ENCODE measurements around the gene ARRDC1. TPM values are rescaled to one million over a fixed set of nuclear protein-coding genes. Genes with fewer than 3 reads are reported as not detected.

Gene ARRDC1
- total RNA-seq, 2 experiments from 2014 or later = 29.0 TPM

DNA sequence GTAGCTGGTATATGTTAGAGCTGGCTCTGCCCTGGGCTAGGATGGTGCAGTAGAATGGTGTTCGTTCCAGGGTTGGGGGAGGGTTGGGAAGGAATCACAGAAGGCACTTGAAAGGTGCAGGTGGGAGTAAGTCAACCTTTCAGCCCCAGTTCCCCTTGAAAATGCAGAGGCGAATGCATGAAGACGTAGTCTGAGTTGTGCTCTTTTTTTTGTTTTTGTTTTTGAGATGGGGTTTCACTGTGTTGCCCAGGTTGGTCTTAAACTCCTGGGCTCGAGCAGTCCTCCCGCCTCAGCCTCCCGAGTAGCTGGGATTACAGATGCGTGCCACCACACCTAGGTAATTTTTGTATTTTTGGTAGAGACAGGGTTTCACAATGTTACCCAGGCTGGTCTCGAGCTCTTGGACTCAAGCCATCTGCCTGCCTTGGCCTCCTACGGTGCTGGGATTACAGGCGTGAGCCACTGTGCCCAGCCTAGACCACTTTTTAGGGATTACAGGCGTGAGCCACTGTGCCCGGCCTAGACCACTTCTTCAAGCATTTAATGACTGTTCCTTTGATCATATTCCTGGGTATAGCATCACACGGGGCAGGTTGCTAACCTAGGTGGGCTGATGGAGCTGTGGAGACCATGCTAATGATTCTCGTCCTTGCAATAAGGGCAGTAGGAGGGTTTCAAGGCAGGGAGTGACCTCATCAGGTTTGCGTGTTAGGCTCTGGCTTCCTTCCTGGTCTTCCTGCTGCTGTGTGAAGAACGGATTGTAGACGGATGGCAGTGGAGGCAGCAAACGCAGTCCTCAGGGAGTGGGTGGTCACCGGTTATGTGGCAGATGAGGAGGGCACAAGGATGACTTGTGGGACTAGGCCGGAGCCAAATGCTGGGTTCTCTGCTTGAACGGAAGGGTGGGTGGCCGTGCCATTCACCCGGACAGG, 27.0 kb downstream of the ARRDC1 start:
- H3K9me3 Mint-ChIP-seq = no peaks in the 10 kb centered on the region
- intact Hi-C loops (cut with micrococcal nuclease) = no loop called here
- ChIA-PET POLR2A (no interaction called here), CTCF (interaction anchor here (1.6 kb wide), 1 partner anchor 12 kb away, joined by 3 read pairs; no protein-coding TSS in a partner anchor)
- peaks cover 51% of the 10 kb centered on the region for H3K4me1 Mint-ChIP-seq (ENCODE audit: low read depth)
- H3K27ac Mint-ChIP-seq = no peak overlapping the region
- DNase-seq (no peak), ATAC-seq (no peak)
- TF ChIP-seq, protein P1, sequence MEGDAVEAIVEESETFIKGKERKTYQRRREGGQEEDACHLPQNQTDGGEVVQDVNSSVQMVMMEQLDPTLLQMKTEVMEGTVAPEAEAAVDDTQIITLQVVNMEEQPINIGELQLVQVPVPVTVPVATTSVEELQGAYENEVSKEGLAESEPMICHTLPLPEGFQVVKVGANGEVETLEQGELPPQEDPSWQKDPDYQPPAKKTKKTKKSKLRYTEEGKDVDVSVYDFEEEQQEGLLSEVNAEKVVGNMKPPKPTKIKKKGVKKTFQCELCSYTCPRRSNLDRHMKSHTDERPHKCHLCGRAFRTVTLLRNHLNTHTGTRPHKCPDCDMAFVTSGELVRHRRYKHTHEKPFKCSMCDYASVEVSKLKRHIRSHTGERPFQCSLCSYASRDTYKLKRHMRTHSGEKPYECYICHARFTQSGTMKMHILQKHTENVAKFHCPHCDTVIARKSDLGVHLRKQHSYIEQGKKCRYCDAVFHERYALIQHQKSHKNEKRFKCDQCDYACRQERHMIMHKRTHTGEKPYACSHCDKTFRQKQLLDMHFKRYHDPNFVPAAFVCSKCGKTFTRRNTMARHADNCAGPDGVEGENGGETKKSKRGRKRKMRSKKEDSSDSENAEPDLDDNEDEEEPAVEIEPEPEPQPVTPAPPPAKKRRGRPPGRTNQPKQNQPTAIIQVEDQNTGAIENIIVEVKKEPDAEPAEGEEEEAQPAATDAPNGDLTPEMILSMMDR (IDR thresholded peaks at IDR 0.05) = no peak
- H3K4me3 Mint-ChIP-seq = no peak overlapping the region
- H3K27me3 Mint-ChIP-seq = no peaks in the 10 kb centered on the region
- H3K36me3 Mint-ChIP-seq (ENCODE audit: low read depth) = peaks cover 16% of the 10 kb centered on the region

DNA sequence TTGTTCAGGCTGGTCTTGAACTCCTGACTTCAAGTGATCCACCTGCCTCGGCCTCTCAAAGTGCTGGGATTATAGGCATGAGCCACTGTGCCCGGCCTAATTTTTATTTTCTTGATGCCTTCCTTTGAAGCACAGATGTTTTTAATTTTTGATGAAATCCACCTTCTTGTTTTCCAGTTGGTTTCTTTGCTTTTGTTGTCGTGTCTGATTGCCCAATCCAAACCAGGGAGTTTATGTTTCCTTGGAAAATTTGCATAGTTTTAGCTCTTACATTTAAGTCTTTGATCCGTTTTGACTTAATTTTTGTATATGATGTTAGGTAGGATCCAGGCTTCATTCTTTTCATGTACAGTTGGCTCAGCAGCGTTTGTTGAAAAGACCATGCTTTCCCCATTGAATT, 28.5 kb downstream of the ARRDC1 start:
- DNase-seq (no peak), ATAC-seq (no peak)
- no peaks in the 10 kb centered on the region for H3K27me3 Mint-ChIP-seq
- intact Hi-C loops (cut with micrococcal nuclease) = no loop called here
- H3K36me3 Mint-ChIP-seq (ENCODE audit: low read depth) = peaks cover 15% of the 10 kb centered on the region
- TF ChIP-seq, protein P1 (IDR thresholded peaks at IDR 0.05) = no peak
- peaks cover 42% of the 10 kb centered on the region for H3K4me1 Mint-ChIP-seq (ENCODE audit: low read depth)
- no peaks in the 10 kb centered on the region for H3K9me3 Mint-ChIP-seq
- POLR2A ChIA-PET = no interaction called here
- CTCF ChIA-PET = interaction anchor here (1.6 kb wide), 1 partner anchor 14 kb away, joined by 3 read pairs; no protein-coding TSS in a partner anchor
- H3K4me3 Mint-ChIP-seq = no peak overlapping the region
- no peak overlapping the region for H3K27ac Mint-ChIP-seq

DNA sequence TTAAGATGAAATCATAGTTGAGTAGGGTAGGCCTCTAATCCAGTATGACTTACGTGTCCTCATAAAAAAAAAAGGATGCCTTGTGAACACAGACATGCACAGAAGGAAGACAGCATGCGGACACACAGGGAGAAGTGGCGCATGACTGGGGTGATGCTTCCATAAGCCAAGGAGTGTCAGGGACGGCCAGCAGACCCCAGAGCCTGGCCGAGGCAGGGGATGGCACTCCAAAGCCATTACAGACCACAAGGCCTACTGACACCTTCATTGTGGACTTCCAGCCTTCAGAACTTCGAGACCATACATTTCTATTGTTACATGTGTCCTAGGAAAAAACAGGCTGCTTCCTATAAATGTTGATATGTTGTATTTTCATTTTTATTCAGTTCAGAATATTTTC, 33.2 kb downstream of the ARRDC1 start:
- TF ChIP-seq, protein P1 (IDR thresholded peaks at IDR 0.05) = no peak
- no peaks in the 10 kb centered on the region for H3K9me3 Mint-ChIP-seq
- H3K36me3 Mint-ChIP-seq (ENCODE audit: low read depth) = peaks cover 28% of the 10 kb centered on the region
- H3K4me3 Mint-ChIP-seq = peak overlapping the region; percentile 74
- intact Hi-C loops (cut with micrococcal nuclease) = no loop called here
- no peak for ATAC-seq
- POLR2A ChIA-PET = interaction anchor here (1.4 kb wide), 1 partner anchor 9 kb away, joined by 5 read pairs; no protein-coding TSS in a partner anchor
- no peak for DNase-seq
- peak overlapping the region; percentile 86 for H3K27ac Mint-ChIP-seq
- no peaks in the 10 kb centered on the region for H3K27me3 Mint-ChIP-seq
- peaks cover 34% of the 10 kb centered on the region for H3K4me1 Mint-ChIP-seq (ENCODE audit: low read depth)
- CTCF ChIA-PET = no interaction called here

DNA sequence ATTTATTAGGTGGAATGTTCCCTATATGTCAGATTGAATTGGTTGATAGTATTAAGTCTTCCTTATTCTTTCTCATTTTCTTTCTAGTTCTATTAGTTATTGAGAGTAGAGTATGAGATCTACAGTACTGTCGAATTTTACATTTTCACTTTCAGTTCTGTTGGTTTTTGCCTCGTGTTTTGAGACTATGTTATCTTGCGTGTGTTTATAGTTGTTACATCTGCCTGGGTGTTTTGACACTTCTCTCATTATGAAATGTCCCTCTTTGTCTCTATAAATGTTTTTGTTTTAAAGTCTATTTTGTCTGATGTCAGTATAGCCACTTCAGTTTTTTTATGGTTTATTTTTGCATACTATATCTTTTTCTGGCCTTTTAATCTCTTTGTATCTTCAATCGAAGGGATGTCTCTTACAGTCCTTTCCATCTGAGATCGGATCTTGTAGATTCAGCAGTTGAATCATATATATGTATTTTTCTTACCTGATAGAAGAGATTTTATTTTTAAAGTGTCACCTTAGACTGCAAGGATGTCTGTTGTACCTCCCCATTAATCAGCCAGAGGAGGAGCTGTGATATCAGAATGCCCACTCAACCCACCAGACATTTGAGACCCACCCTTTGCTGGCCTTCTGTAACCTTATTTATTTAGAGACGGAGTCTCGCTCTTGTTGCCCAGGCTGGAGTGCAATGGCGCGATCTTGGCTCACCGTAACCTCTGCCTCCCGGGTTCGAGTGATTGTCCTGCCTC, 34.0 kb downstream of the ARRDC1 start:
- ChIA-PET CTCF (no interaction called here), POLR2A (interaction anchor here (0.6 to 1.1 kb wide), 2 partner anchors 18 to 25 kb away, joined by 3 read pairs; no protein-coding TSS in a partner anchor)
- Mint-ChIP-seq H3K4me3 (peak overlapping the region; percentile 74), H3K9me3 (no peaks in the 10 kb centered on the region), H3K36me3 (ENCODE audit: low read depth) (peaks cover 32% of the 10 kb centered on the region), H3K27me3 (no peaks in the 10 kb centered on the region), H3K4me1 (ENCODE audit: low read depth) (peaks cover 33% of the 10 kb centered on the region), H3K27ac (peak overlapping the region; percentile 86)
- intact Hi-C loops (cut with micrococcal nuclease) = no loop called here
- TF ChIP-seq, protein P1 (IDR thresholded peaks at IDR 0.05) = no peak
- peak; percentile 88 for ATAC-seq
- DNase-seq = no peak
